Measurements from ENCODE around the gene PEMT. TPM values are rescaled to one million over a fixed set of nuclear protein-coding genes. Genes with fewer than 3 reads are reported as not detected.

The PEMT gene
- total RNA-seq, 1 experiment from 2014 or later = 53.1 TPM

DNA sequence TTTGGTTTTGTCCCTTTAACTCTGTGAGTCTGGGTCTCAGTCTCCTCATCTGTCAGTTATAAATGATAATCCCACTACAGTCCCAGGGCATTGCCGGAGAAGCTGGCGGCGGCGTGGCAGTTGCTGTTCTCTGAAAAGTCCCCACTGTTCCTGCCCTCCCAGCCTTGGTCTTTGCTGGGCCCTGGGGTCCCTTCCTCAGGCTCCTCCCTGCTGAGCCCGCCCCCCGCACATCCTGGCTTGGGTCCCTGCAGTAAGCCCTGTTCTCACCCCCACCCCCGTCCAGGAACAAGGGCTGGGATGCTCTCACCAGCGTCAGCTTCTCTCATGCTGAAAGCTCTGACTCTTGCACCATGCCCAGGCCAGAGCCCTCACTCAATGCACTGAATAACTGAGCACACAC is 35.3 kb upstream of the PEMT start:
- DNase-seq (ENCODE audit: low spot score) (no peak), ATAC-seq (no peak; the same call in none of the 2 replicates)
- Mint-ChIP-seq H3K9me3 (no peaks in the 10 kb centered on the region), H3K4me1 (peaks cover 31% of the 10 kb centered on the region), H3K27me3 (ENCODE audit: low read depth) (peaks cover 2% of the 10 kb centered on the region; the same call in 1 of the 2 replicates), H3K27ac (no peak overlapping the region), H3K4me3 (peak overlapping the region; percentile 55; the same call in 1 of the 2 replicates), H3K36me3 (no peaks in the 10 kb centered on the region)
- ChIA-PET CTCF (interaction anchor here (0.7 to 1.9 kb wide), 8 partner anchors 13 to 272 kb away, joined by 3 to 17 read pairs (median 4); partner anchors contain the start of gene RASD1), POLR2A (interaction anchor here (0.7 kb wide), 1 partner anchor 688 kb away, joined by 3 read pairs; no protein-coding TSS in a partner anchor)
- TF ChIP-seq EMX1 (CRISPR knock-in tag; IDR thresholded peaks at IDR 0.05) (no peak), FOXJ3 (CRISPR knock-in tag; IDR thresholded peaks at IDR 0.05; ENCODE audit: borderline replicate concordance) (no peak), ZNF532 (CRISPR knock-in tag; IDR thresholded peaks at IDR 0.05; ENCODE audit: borderline replicate concordance) (no peak), ZNF671 (CRISPR knock-in tag; IDR thresholded peaks at IDR 0.05) (no peak), NR1H2 (CRISPR knock-in tag; IDR thresholded peaks at IDR 0.05) (no peak), OVOL2 (CRISPR knock-in tag; IDR thresholded peaks at IDR 0.05; ENCODE audit: borderline replicate concordance) (no peak), MYBL2 (CRISPR knock-in tag; IDR thresholded peaks at IDR 0.05) (no peak), FOXP1 (CRISPR knock-in tag; IDR thresholded peaks at IDR 0.05; ENCODE audit: borderline replicate concordance) (no peak), FOXK1 (CRISPR knock-in tag; IDR thresholded peaks at IDR 0.05) (no peak), KAT7 (CRISPR knock-in tag; IDR thresholded peaks at IDR 0.05; ENCODE audit: borderline replicate concordance) (no peak), ATF6 (CRISPR knock-in tag; IDR thresholded peaks at IDR 0.05) (no peak)
- TF ChIP-seq, protein P1, sequence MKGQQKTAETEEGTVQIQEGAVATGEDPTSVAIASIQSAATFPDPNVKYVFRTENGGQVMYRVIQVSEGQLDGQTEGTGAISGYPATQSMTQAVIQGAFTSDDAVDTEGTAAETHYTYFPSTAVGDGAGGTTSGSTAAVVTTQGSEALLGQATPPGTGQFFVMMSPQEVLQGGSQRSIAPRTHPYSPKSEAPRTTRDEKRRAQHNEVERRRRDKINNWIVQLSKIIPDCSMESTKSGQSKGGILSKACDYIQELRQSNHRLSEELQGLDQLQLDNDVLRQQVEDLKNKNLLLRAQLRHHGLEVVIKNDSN (CRISPR knock-in tag; IDR thresholded peaks at IDR 0.05) = no peak

GRCh38 chr17:17626151-17626805 is 34.8 kb upstream of the PEMT start:
- DNase-seq (ENCODE audit: low spot score) = peak; percentile 67
- H3K4me1 Mint-ChIP-seq = peaks cover 35% of the 10 kb centered on the region
- no peaks in the 10 kb centered on the region for H3K36me3 Mint-ChIP-seq
- H3K27me3 Mint-ChIP-seq (ENCODE audit: low read depth) = no peaks in the 10 kb centered on the region
- peak overlapping the region; percentile 55 for H3K4me3 Mint-ChIP-seq
- POLR2A ChIA-PET = interaction anchor here (0.5 to 0.7 kb wide), 2 partner anchors 40 to 687 kb away, joined by 3 to 12 read pairs; no protein-coding TSS in a partner anchor
- H3K27ac Mint-ChIP-seq = peak overlapping the region; percentile 94
- CTCF ChIA-PET = interaction anchor here (0.5 to 1.9 kb wide), 8 partner anchors 13 to 271 kb away, joined by 3 to 17 read pairs (median 4); partner anchors contain the start of gene RASD1
- no peaks in the 10 kb centered on the region for H3K9me3 Mint-ChIP-seq
- ATAC-seq = peak; percentile 79
- TF ChIP-seq FOXP4 (CRISPR knock-in tag; IDR thresholded peaks at IDR 0.05) = no peak; the same call in 1 of the 2 replicates
- peak; percentile 52; the same call in 1 of the 2 replicates for TF ChIP-seq ETV6 (CRISPR knock-in tag; IDR thresholded peaks at IDR 0.05)
- TF ChIP-seq SMAD3 (CRISPR knock-in tag; IDR thresholded peaks at IDR 0.05; ENCODE audit: borderline replicate concordance) = peak; percentile 57; the same call in 1 of the 2 replicates
- TF ChIP-seq GABPB1 (CRISPR knock-in tag; IDR thresholded peaks at IDR 0.05) = no peak
- TF ChIP-seq ZNF138 (CRISPR knock-in tag; conservative IDR thresholded peaks at IDR 0.05) = peak; percentile 23; the same call in 1 of the 2 replicates
- no peak for TF ChIP-seq ATF1 (CRISPR knock-in tag; IDR thresholded peaks at IDR 0.05)
- TF ChIP-seq CBFB (CRISPR knock-in tag; IDR thresholded peaks at IDR 0.05; ENCODE audit: low read depth) = peak; percentile 87; the same call in 1 of the 2 replicates
- peak; percentile 94 for TF ChIP-seq ZNF423 (CRISPR knock-in tag; IDR thresholded peaks at IDR 0.05)
- TF ChIP-seq ZNF219 (CRISPR knock-in tag; IDR thresholded peaks at IDR 0.05; ENCODE audit: borderline replicate concordance) = no peak
- no peak for TF ChIP-seq CREM (CRISPR knock-in tag; IDR thresholded peaks at IDR 0.05)
- peak; percentile 68; the same call in 1 of the 2 replicates for TF ChIP-seq NFE2L1 (CRISPR knock-in tag; IDR thresholded peaks at IDR 0.05)
- peak; percentile 22; the same call in 1 of the 2 replicates for TF ChIP-seq MYBL2 (CRISPR knock-in tag; IDR thresholded peaks at IDR 0.05)

Measured in WTC11 (cell line).